Dermis blood vessel endothelial cell (primary cell): ENCODE results near the gene CC2D2A. TPM values are rescaled to one million over a fixed set of nuclear protein-coding genes. Genes with fewer than 3 reads are reported as not detected.
"Not testable (repeated sequence)": the region's sequence is repeated elsewhere in the genome, so short reads cannot be mapped to it uniquely, and the experiment has no call there.

ENCODE experiments used
- DNase-seq: peaks from one replicate; pipeline ENCODE4 v3.0.0; 2010
- total RNA-seq: library from RNA; depleted of rRNA; stranded (reverse); fragments of >200 nt; gene quantifications from 2 replicates; pipeline ENCODE4 v1.2.3, GENCODE V29; 2014

The CC2D2A gene
- total RNA-seq, 1 donor from 2014 or later, result 7.8 TPM

GRCh38 chr4:15517681-15518080 is 48.0 kb downstream of the CC2D2A start:
- DNase-seq, result not testable (repeated sequence)

GRCh38 chr4:15521442-15522039 is 51.9 kb downstream of the CC2D2A start:
- no peak for DNase-seq

DNA sequence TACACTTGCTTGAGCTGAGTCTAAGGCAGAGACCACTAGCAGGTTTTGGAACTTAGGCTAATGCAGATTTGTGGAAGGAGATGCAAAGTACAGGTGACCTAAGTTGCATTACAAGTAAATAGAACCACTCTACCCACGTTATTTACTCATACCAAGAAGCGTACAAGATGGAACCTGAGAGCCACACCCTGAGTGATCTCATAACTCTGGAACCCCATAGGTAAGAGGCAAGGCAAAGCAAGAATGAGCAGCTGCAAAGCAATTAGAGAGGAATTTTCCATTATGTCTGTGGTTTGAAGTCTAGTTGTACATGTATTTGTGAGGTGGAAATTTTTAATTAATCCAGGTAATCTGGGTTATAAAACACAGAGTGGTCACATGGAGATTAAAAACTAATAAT is 55.4 kb downstream of the CC2D2A start:
- no peak for DNase-seq

- DNase-seq, result no peak
These were observed 57.4 kb downstream of the CC2D2A start for GRCh38 chr4:15526924-15527592.

- DNase-seq, result no peak
These were observed 62.1 kb downstream of the CC2D2A start for GRCh38 chr4:15531792-15532191.

DNA sequence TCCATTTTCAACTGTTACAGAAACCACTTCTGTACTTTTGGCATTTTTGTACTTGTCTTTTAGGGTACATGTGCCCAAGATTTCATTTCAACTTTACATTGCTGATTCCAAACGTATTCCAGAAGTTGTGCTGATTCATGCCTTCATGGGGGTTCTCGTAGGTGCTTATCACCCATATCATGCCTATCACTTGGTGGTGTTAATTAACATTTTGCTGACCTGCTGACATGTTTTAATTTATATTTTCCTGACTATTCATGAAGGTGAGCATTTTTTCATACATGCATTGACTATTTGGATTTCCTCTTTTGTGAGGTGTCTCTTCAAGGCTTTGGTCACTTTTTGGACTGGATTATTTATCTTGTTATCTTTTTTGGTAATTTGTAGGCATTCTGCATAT is 64.1 kb downstream of the CC2D2A start:
- DNase-seq, result no peak

GRCh38 chr4:15535599-15535998 is 65.9 kb downstream of the CC2D2A start:
- no peak for DNase-seq

DNA sequence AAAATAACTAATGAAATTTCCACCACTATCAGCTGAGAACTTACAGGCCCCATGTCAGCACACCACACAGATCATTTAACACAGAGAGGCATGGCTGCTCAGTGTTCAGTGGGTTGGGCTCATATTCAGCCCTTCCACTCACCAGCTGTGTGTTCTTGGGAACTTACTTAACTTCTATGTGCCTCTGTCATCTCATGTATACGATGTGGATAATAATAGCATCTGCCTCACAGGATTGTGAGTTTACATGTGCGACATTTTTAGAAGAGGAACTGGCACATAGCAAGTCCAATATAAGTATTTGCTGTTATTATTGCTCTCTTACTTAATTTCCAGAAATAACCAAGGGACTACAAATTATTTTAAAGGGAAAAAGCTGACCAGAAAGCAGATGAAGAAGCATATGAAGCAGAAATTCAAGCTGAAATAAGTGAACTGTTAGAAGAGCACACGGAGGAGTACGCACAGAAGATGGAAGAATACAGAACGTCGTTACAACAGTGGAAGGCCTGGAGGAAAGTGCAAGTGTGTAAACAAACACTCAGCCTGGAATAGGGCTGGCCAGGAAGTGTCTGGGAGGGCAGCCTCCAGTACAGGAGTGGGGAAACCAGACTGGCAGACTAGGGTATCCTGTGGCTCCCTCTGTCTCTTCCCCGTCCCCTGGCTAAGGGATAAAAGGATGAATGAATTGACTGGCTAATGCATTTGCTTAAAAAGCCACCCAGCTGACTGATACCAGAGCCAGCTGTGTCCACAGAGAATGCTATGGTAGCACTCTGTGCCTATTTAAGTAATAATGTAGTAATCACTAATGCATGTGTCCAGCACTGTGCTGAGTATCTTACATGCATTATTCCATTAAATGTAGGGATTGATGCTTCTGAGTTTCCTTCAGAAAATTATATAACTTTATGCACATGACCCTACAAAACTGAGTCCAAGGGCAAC is 67.1 kb downstream of the CC2D2A start:
- DNase-seq, result no peak

- no peak for DNase-seq
These were observed 72.3 kb downstream of the CC2D2A start for GRCh38 chr4:15541941-15542340.

- no peak for DNase-seq
These were observed 73.1 kb downstream of the CC2D2A start for GRCh38 chr4:15542760-15543159.

DNA sequence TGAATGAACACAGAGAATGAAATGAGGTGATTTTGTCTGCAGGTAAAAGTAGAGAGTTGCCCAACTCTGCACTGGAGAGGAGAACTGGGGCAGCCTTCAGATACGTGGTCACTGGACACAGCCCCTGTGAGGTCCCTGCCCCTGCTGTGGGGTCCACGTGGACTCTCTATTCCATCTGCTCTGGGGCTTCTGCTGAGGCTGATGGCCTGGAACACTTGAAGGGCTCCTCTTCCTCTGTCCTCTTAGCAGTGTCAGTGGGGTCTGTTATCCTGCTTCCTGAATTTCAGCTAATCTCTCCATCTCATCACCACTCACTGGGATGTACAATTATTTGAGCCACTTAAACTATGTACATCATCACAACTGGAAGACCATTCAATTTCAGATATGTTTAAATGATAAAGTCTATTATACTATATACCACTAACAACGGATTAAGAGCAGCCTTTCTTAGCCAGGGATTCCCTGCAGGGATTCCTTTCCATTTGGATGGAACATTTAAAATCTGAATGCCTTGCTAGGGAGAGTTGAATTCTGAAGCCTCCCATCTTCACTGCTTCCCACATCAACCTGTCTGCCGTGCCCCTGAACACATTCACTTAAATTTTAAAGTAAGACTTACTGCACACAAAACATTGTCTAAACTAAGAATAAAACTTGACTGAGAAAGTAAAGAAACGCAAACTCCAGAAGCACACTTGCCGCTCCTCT is 74.0 kb downstream of the CC2D2A start:
- no peak for DNase-seq

GRCh38 chr4:15544248-15544729 is 74.6 kb downstream of the CC2D2A start:
- no peak for DNase-seq

DNA sequence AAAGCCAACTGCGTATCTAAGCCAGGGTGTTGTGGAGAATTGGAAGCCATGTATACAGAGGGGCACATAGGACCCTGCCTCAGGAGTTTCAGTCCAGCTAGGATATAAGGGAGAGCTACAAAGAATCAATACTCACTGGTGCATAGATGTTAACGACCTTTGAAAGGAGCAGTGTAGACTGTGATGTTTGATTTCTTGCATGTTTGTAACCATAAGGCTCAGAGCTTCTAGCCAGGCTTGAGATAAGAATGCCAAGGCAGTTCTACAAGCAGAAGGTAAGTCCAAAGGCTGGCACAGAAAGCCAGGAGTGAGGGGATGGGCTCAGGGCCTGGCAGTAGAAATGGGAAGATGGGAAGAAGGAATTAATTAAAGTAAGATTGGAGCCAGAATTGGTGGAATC is 75.7 kb downstream of the CC2D2A start:
- no peak for DNase-seq

GRCh38 chr4:15547392-15547791 is 77.7 kb downstream of the CC2D2A start:
- DNase-seq, result no peak

GRCh38 chr4:15550491-15550890 is 80.8 kb downstream of the CC2D2A start:
- DNase-seq, result no peak

DNA sequence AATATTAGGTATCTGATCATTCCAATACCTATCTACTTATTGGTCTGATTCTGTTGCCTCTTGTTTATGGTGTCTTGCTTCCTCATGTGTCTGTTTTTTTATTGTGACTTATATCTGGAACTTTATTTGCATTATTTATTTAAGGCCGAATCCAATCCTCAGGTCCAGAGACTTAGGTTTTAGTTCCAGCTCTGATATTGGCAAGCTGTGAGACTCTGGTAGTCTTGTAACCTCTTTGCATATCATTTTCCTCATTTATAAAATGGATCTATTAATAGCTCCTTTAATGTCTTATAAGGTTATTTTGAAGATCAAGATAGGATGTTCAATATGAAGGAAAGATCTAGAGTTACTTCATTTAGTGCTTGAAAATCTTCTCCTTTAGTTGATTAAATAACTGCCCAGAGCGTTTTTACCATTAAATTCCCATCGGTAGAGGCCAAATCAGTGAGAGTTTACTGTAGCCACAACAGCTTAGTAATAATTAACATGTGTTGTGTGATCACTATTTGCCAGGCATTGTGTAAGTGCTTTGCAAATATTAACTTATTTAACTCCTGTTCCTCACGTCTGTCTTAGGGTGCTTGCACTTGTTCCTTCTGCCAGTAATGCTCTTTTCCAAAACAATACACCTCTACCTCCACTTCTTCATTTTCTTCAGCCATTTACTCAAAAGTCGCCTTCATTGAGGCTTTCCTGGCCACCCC is 82.2 kb downstream of the CC2D2A start:
- DNase-seq, result no peak

DNA sequence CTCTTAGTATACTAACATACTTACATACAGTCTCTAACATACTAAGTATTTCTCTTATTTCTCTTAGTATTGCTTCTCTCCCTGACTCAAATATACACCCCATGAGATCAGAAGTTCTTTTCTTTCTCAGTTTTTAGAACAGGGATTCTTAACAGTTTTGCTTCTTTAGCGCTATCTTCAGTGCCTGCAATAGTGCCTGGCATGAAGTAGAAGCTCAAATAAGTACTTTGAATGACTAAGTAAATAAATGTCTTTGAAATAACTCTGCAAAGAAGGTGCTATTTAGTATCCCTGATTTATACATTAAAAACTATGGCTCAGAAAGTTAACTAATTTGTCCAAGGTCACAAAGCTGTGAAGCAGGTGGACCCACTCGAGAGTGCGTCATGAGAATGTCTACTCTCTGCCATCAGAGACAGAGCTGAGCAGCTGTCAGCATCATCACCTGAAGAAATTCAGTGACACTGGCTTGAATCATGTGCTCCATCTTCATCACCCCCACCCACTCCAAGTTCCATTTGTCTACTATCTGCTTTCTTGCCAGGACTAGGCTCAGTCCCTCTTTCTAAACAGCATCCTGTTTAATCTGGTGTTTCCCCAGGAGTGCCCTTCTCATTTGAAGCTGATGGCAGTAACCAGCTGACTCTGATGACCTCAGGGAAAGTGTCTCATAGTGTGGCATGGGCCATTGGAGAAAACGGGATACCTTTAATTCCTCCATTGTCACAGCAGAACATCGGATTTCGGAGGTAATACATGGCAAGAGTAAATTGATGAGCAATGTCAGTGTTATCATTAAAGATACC is 83.1 kb downstream of the CC2D2A start:
- DNase-seq, result no peak

- DNase-seq, result no peak
These were observed 86.9 kb downstream of the CC2D2A start for GRCh38 chr4:15556511-15557092.

DNA sequence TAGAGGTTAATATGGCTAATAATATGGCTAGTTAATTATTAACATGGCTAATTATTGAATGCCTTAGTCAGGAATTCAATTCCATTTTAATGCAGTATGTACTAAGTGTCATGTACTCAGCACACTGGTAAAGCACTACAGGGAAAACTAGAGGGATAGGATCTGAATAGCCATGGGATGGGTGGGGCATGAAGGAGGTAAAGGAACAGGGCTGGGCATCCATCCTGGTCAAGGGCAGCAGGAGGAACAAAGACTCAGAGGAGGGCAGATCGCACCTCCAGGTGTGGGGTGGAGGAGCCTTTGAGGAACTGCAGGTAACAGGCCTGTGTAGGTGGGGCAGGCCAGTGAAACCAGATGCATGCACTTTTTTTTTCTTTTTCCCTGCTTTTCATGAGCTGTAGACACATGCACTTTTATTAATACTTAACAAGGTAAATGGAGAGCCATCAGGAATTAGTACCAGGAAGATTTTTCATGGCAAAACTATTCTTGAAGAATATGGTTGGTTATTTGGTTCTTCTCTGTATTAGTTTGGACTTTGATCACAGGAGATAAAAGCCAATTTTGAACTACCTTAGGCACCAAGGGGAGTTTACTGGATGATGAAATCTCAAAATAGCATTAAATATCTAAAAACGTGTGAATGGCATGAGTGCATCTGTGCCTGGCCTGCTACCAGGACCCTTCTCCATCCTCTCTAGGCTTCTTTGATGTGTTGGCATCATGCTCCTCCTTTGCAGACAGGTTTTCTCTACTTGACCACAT is 88.3 kb downstream of the CC2D2A start:
- no peak for DNase-seq

GRCh38 chr4:15558561-15558960 is 88.9 kb downstream of the CC2D2A start:
- no peak for DNase-seq
